Superior temporal gyrus (tissue), 1 donor: ENCODE measurements around the gene FAM222B.
"Not testable (repeated sequence)": the region's sequence is repeated elsewhere in the genome, so short reads cannot be mapped to it uniquely, and the experiment has no call there.

ENCODE experiments used
- DNase-seq: peaks from one replicate; pipeline ENCODE4 v3.0.0-alpha.2; 2016; ENCODE audit errors: extremely low spot score

FAM222B gene

GRCh38 chr17:28726627-28727491 is 115.7 kb downstream of the FAM222B start:
- peak; percentile 94 for DNase-seq

GRCh38 chr17:28726226-28726626 is 116.4 kb downstream of the FAM222B start, which contains the start of gene TLCD1:
TLCD1 (minus strand) TSS chr17:28726233; CDS start chr17:28726097, 136 bp downstream.
- DNase-seq = no peak

GRCh38 chr17:28725660-28726225 is 116.8 kb downstream of the FAM222B start:
- DNase-seq = no peak

GRCh38 chr17:28725166-28725659 is 117.4 kb downstream of the FAM222B start:
- no peak for DNase-seq

- no peak for DNase-seq
Observed at GRCh38 chr17:28724500-28725165, 118.0 kb downstream of the FAM222B start.

- DNase-seq = not testable (repeated sequence)
Observed at GRCh38 chr17:28723836-28724499, 118.6 kb downstream of the FAM222B start.

- no peak for DNase-seq
Observed at GRCh38 chr17:28723159-28723835, 119.3 kb downstream of the FAM222B start.

GRCh38 chr17:28722417-28723158 is 120.0 kb downstream of the FAM222B start:
- no peak for DNase-seq

- DNase-seq = not testable (repeated sequence)
Observed at GRCh38 chr17:28720997-28721329, 121.6 kb downstream of the FAM222B start.

- no peak for DNase-seq
Observed at GRCh38 chr17:28720247-28720996, 122.2 kb downstream of the FAM222B start.

GRCh38 chr17:28719021-28719433 is 123.6 kb downstream of the FAM222B start:
- no peak for DNase-seq

GRCh38 chr17:28718333-28719020 is 124.1 kb downstream of the FAM222B start:
- no peak for DNase-seq

- DNase-seq = no peak
Observed at GRCh38 chr17:28717578-28718332, 124.8 kb downstream of the FAM222B start, which contains the start of gene RAB34. RAB34 (minus strand) TSS chr17:28717868; CDS start chr17:28717266, 602 bp downstream.

GRCh38 chr17:28716740-28717577 is 125.6 kb downstream of the FAM222B start:
- DNase-seq = no peak

- DNase-seq = no peak
Observed at GRCh38 chr17:28715217-28715616, 127.4 kb downstream of the FAM222B start.

- DNase-seq = no peak
Observed at GRCh38 chr17:28714281-28714680, 128.3 kb downstream of the FAM222B start.

- no peak for DNase-seq
Observed at GRCh38 chr17:28712705-28713415, 129.7 kb downstream of the FAM222B start.
